Left lobe of liver (tissue), 2 donors: ENCODE measurements around the gene CDH22. TPM values are rescaled to one million over a fixed set of nuclear protein-coding genes. Genes with fewer than 3 reads are reported as not detected.

Source experiments
- ATAC-seq: fragments of 200-7000 bp; cut with Tn5 transposase; one replicate; pipeline ENCODE4 v1.9.1; 2020; ENCODE audit warnings: mild to moderate bottlenecking, moderate library complexity
- DNase-seq: peaks from one replicate; pipeline ENCODE4 v3.0.0-alpha.2; 2020; ENCODE audit warnings: low spot score
- total RNA-seq: library from RNA; stranded (reverse); gene quantifications from one replicate; pipeline ENCODE4 v1.2.1, GENCODE V29; 2021
- donor health status: DM: no; HTN: no; CAD: no; lungs with moderate emphysema.
- donor health status: DM: no; HTN: yes; CAD: no.

CDH22 gene
- total RNA-seq, 1 donor from 2014 or later = 0.08 TPM

GRCh38 chr20:46304361-46304760 is 3.9 kb downstream of the CDH22 start:
- ATAC-seq (no peak), DNase-seq (no peak)

GRCh38 chr20:46303176-46303956 is 4.9 kb downstream of the CDH22 start:
- DNase-seq (no peak), ATAC-seq (no peak)

GRCh38 chr20:46302106-46302505 is 6.2 kb downstream of the CDH22 start:
- ATAC-seq = no peak
- DNase-seq = no peak

GRCh38 chr20:46300281-46300680 is 8.0 kb downstream of the CDH22 start:
- ATAC-seq (no peak), DNase-seq (no peak)

- ATAC-seq (no peak), DNase-seq (no peak)
These were observed 9.2 kb downstream of the CDH22 start for GRCh38 chr20:46299078-46299477.

- no peak for DNase-seq
- no peak for ATAC-seq
These were observed 9.9 kb downstream of the CDH22 start for GRCh38 chr20:46298374-46298773.

- no peak for DNase-seq
- no peak for ATAC-seq
These were observed 11.6 kb downstream of the CDH22 start for GRCh38 chr20:46296526-46297250.

GRCh38 chr20:46293084-46293483 is 15.2 kb downstream of the CDH22 start:
- no peak for ATAC-seq
- no peak for DNase-seq

- ATAC-seq = no peak
- no peak for DNase-seq
These were observed 16.9 kb downstream of the CDH22 start for GRCh38 chr20:46291401-46291800.

GRCh38 chr20:46289432-46289831 is 18.9 kb downstream of the CDH22 start:
- ATAC-seq (no peak), DNase-seq (no peak)

GRCh38 chr20:46286977-46287376 is 21.3 kb downstream of the CDH22 start:
- ATAC-seq = no peak
- DNase-seq = no peak

- ATAC-seq (no peak), DNase-seq (no peak)
These were observed 21.9 kb downstream of the CDH22 start for GRCh38 chr20:46286382-46286781.

- no peak for ATAC-seq
These were observed 22.6 kb downstream of the CDH22 start for GRCh38 chr20:46285740-46286139.

GRCh38 chr20:46285072-46285471 is 23.2 kb downstream of the CDH22 start:
- ATAC-seq = no peak
- no peak for DNase-seq

More at GRCh38 chr20:46285740-46286139, 22.6 kb downstream of the CDH22 start:
- no peak for DNase-seq

GRCh38 chr20:46284040-46284427 is 24.3 kb downstream of the CDH22 start:
- ATAC-seq (no peak), DNase-seq (no peak)

GRCh38 chr20:46283426-46284039 is 24.8 kb downstream of the CDH22 start:
- no peak for ATAC-seq
- no peak for DNase-seq

- ATAC-seq = no peak
These were observed 25.6 kb downstream of the CDH22 start for GRCh38 chr20:46282669-46283068.

GRCh38 chr20:46279103-46279502 is 29.2 kb downstream of the CDH22 start:
- DNase-seq (no peak), ATAC-seq (no peak)

More at GRCh38 chr20:46282669-46283068, 25.6 kb downstream of the CDH22 start:
- no peak for DNase-seq

GRCh38 chr20:46277602-46278001 is 30.7 kb downstream of the CDH22 start:
- DNase-seq = no peak
- ATAC-seq = no peak

GRCh38 chr20:46276531-46276930 is 31.8 kb downstream of the CDH22 start:
- ATAC-seq (no peak), DNase-seq (no peak)

- ATAC-seq = no peak
These were observed 33.2 kb downstream of the CDH22 start for GRCh38 chr20:46275091-46275490.

GRCh38 chr20:46273717-46274116 is 34.6 kb downstream of the CDH22 start:
- no peak for DNase-seq
- ATAC-seq = no peak

More at GRCh38 chr20:46275091-46275490, 33.2 kb downstream of the CDH22 start:
- DNase-seq = no peak
